Kidney epithelial cell (primary cell): ENCODE results near the gene GATA1. TPM values are rescaled to one million over a fixed set of nuclear protein-coding genes. Genes with fewer than 3 reads are reported as not detected.

ENCODE experiments used
- DNase-seq: peaks from one replicate; pipeline ENCODE4 v3.0.0-alpha.2; 2010; ENCODE audit warnings: low read depth
- H3K27me3 ChIP-seq: 2 replicates; pipeline ENCODE4 v1.6.0; 2011; ENCODE audit warnings: low read length; ENCODE audit not compliant: control insufficient read depth, insufficient read depth
- H3K36me3 ChIP-seq: 2 replicates; pipeline ENCODE4 v1.5.1; 2011; ENCODE audit warnings: low read length; ENCODE audit not compliant: control insufficient read depth, insufficient read depth
- H3K4me3 ChIP-seq: 2 replicates; pipeline ENCODE4 v1.5.1; 2011; ENCODE audit warnings: low read depth, mild to moderate bottlenecking, control low read depth, low read length
- total RNA-seq: library from RNA; depleted of rRNA; stranded (reverse); fragments of >200 nt; gene quantifications from 2 replicates; pipeline ENCODE4 v1.2.3, GENCODE V29; 2015
- TF ChIP-seq, protein P1 (sequence below): IDR thresholded peaks from 2 replicates; pipeline ENCODE4 v1.5.1; 2011; ENCODE audit warnings: mild to moderate bottlenecking, moderate library complexity, low read length, control low read depth, inconsistent platforms; ENCODE audit not compliant: insufficient read depth, poor library complexity, severe bottlenecking

The GATA1 gene
- total RNA-seq, 1 donor from 2014 or later = not detected

GRCh38 chrX:48827654-48827968 lies 41.2 kb downstream of the GATA1 start:
- Histone ChIP-seq H3K27me3 (peaks cover 20% of the 10 kb centered on the region), H3K36me3 (no peaks in the 10 kb centered on the region), H3K4me3 (no peak overlapping the region)
- DNase-seq = no peak
- TF ChIP-seq, protein P1, sequence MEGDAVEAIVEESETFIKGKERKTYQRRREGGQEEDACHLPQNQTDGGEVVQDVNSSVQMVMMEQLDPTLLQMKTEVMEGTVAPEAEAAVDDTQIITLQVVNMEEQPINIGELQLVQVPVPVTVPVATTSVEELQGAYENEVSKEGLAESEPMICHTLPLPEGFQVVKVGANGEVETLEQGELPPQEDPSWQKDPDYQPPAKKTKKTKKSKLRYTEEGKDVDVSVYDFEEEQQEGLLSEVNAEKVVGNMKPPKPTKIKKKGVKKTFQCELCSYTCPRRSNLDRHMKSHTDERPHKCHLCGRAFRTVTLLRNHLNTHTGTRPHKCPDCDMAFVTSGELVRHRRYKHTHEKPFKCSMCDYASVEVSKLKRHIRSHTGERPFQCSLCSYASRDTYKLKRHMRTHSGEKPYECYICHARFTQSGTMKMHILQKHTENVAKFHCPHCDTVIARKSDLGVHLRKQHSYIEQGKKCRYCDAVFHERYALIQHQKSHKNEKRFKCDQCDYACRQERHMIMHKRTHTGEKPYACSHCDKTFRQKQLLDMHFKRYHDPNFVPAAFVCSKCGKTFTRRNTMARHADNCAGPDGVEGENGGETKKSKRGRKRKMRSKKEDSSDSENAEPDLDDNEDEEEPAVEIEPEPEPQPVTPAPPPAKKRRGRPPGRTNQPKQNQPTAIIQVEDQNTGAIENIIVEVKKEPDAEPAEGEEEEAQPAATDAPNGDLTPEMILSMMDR = no peak

GRCh38 chrX:48829016-48829735 lies 42.8 kb downstream of the GATA1 start:
- TF ChIP-seq, protein P1 = no peak
- no peak overlapping the region for H3K4me3 ChIP-seq
- peaks cover 20% of the 10 kb centered on the region for H3K27me3 ChIP-seq
- H3K36me3 ChIP-seq = no peaks in the 10 kb centered on the region
- DNase-seq = no peak

DNA sequence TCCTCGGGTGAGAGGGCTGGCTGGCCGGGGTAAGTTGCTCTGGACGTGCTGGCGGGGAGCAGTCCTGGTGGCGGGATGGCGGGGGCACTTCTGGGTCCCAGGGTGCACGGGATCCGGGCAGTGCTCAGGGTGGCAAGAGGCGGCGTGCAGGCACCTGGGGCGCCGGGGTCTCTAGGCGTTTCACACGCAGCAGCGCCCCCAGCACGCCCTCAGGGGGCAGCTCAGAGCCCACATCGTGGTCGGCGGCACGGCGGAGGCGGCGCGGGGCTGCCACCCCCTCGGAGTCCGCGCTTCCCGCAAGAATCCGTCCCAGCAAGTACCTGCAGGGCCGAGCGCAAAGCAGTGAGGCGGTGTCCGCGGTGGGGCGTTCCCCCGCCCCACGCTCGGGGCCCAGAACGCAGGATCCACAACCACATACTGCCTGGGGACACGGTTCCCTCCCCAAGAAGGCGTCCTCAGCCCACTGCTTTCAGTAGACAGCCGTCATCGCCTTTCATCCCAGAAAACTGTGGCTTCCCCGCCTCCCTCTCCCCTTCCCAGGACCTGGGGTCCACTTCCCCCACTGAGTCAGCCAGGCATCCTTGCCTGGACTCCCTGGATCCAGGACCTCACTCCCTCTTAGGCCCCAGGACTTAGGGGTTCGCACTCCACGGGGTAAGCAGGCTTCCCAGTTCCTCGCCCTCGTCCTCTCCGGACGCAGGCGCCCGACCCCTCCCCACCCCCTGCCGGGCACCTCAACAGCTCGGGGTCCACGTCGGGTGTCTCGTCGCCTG lies 44.9 kb downstream of the GATA1 start:
- no peak for DNase-seq
- Histone ChIP-seq H3K36me3 (no peaks in the 10 kb centered on the region), H3K4me3 (no peak overlapping the region), H3K27me3 (peaks cover 21% of the 10 kb centered on the region)
- TF ChIP-seq, protein P1 = no peak

- DNase-seq = no peak
- TF ChIP-seq, protein P1 = no peak
- Histone ChIP-seq H3K36me3 (no peaks in the 10 kb centered on the region), H3K27me3 (peaks cover 15% of the 10 kb centered on the region), H3K4me3 (no peak overlapping the region)
These were observed 45.5 kb downstream of the GATA1 start for GRCh38 chrX:48831909-48832291.

DNA sequence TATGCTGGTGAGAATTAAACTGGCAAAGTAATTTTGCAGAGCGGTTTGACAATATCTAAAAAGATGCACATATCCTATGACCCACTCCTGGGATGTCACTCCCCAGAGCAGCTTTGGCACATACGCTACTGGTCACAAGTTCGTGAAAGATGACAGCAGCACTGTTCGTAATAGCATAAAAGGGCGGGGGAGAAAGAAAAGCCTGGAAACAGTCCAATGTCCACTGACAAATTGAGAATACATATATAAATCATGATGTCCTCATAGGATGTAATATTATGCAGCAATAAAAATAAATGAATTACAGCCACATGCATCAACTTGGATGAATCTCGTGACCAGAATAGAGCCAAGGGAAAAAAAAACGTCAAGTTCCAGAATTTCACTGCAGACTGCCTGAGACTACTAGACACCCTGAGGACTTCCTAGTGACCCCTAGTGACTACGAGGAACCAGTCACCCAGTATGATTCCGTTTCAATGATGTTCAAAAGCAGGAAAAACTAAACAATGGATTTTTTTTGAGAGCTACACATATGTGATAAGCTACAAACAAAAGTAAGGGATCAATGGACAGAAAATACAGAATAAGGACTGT lies 47.2 kb downstream of the GATA1 start:
- Histone ChIP-seq H3K27me3 (peaks cover 8% of the 10 kb centered on the region), H3K4me3 (no peak overlapping the region), H3K36me3 (no peaks in the 10 kb centered on the region)
- no peak for DNase-seq
- TF ChIP-seq, protein P1 = no peak
